ENCODE data around the gene CD4. TPM values are rescaled to one million over a fixed set of nuclear protein-coding genes. Genes with fewer than 3 reads are reported as not detected.

CD4 gene
- total RNA-seq, 2 donors from 2014 or later = 22.3 to 25.0 TPM

DNA sequence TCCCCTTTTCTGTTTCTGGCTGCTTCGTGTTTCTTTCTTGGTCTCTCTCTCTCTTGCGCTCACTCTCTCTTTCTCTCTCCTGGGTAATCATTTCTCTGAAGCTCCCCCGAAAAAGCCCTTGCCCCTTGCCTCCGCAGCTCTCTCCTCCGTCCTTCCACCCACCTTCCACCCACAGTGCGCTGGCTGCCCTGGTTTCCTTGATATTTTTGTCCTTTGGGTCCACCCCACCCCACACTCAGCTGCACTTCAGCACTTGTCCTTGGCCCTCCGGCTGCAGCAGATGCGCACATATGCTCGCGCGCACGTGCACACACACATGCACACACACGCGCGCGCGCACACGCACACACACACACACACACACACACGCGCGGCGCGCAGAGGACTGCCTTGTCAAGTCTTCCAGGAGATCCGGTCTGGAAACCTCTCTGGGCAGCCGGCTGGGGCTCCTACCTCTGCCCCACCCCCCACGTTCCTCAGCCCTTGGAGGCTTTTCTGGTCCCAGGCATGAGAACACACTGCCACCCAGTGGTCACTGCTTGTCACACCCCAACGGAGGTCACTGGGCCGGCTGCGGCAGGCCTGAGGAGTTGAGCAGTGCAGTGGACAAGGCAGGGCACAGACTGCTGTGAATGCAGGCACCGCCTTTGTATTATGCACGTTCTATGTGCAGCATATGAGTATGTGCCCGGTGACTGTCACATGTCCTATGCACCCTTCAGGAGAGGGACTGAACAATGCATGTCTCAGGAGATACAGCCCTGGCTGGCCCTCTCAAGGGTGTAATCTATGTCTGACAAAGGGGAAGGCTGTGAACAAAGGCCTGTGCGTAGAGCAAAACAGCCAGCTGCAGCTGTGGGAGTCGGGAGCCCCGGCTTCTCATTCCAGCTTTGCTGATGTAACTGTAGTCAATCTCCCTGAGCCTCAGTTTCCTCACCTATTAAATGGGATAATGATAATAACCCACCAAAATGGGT lies 10.5 kb upstream of the CD4 start:
- peaks cover 7 to 10% of the 10 kb centered on the region in 2 donors for H3K4me1 ChIP-seq (ENCODE audit: control insufficient read depth in 1 of 2, low read depth in 2 of 2)
- no peaks in the 10 kb centered on the region for H3K27me3 ChIP-seq (replicated peaks; ENCODE audit: insufficient read depth)
- peak overlapping the region; percentile 41 to 50 for H3K27ac ChIP-seq
- peak overlapping the region; percentile 76 for H3K4me3 ChIP-seq
- peak; percentile 95 for TF ChIP-seq CTCF (IDR thresholded peaks at IDR 0.05)
- DNase-seq (ENCODE audit: low spot score) (peak; percentile 82), ATAC-seq (ENCODE audit: insufficient number of reproducible peaks, low FRiP score, low read depth) (peak; percentile 62)
- H3K9me3 ChIP-seq = no peaks in the 10 kb centered on the region
- no peaks in the 10 kb centered on the region for H3K36me3 ChIP-seq

GRCh38 chr12:6779708-6780432 lies 9.5 kb upstream of the CD4 start:
- TF ChIP-seq CTCF (IDR thresholded peaks at IDR 0.05) = no peak
- no peak for ATAC-seq (ENCODE audit: insufficient number of reproducible peaks, low FRiP score, low read depth)

DNA sequence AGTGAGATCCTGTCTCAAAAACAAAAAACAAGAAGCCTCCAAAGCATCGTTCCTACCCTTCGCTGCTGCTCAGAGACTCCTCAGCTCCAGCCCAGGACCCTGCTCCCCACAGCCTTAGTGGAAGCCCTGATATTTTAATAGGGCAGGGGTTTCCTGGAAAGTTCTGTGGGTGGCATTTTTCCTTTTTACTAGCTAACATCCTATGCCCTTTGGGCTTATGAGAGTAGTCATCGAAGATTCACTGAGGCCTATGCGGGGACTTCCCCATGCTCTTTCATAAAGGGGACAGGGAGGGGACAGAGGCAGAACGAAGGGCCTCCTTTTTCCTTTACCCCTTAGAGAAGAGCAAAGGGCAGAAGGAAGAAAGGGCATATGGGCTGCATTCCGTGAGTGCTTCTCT lies 8.8 kb upstream of the CD4 start:
- no peaks in the 10 kb centered on the region for H3K36me3 ChIP-seq
- no peaks in the 10 kb centered on the region for H3K9me3 ChIP-seq
- ATAC-seq (ENCODE audit: insufficient number of reproducible peaks, low FRiP score, low read depth) (no peak), DNase-seq (ENCODE audit: low spot score) (no peak)
- H3K27me3 ChIP-seq (replicated peaks; ENCODE audit: insufficient read depth) = no peaks in the 10 kb centered on the region
- H3K4me3 ChIP-seq = no peak overlapping the region
- no peak for TF ChIP-seq CTCF (IDR thresholded peaks at IDR 0.05)
- peaks cover 7 to 10% of the 10 kb centered on the region in 2 donors for H3K4me1 ChIP-seq (ENCODE audit: control insufficient read depth in 1 of 2, low read depth in 2 of 2)
- no peak overlapping the region for H3K27ac ChIP-seq

More at GRCh38 chr12:6779708-6780432, 9.5 kb upstream of the CD4 start:
- Histone ChIP-seq H3K9me3 (no peaks in the 10 kb centered on the region), H3K27ac (no peak overlapping the region), H3K36me3 (no peaks in the 10 kb centered on the region), H3K4me3 (no peak overlapping the region), H3K27me3 (replicated peaks; ENCODE audit: insufficient read depth) (no peaks in the 10 kb centered on the region), H3K4me1 (ENCODE audit: control insufficient read depth in 1 of 2, low read depth in 2 of 2) (peaks cover 7 to 10% of the 10 kb centered on the region in 2 donors)
- no peak for DNase-seq (ENCODE audit: low spot score)

- Histone ChIP-seq H3K9me3 (no peaks in the 10 kb centered on the region), H3K4me1 (ENCODE audit: control insufficient read depth in 1 of 2, low read depth in 2 of 2) (peaks cover 7 to 10% of the 10 kb centered on the region in 2 donors), H3K27me3 (replicated peaks; ENCODE audit: insufficient read depth) (no peaks in the 10 kb centered on the region), H3K36me3 (no peaks in the 10 kb centered on the region), H3K27ac (no peak overlapping the region), H3K4me3 (no peak overlapping the region)
- no peak for TF ChIP-seq CTCF (IDR thresholded peaks at IDR 0.05)
- ATAC-seq (ENCODE audit: insufficient number of reproducible peaks, low FRiP score, low read depth) (no peak), DNase-seq (ENCODE audit: low spot score) (no peak)
Measured at GRCh38 chr12:6782119-6782518, 7.2 kb upstream of the CD4 start.

Measured in thoracic aorta (tissue), 2 donors.